GM21526 (cell line): ENCODE measurements around the gene MVD.
A peak's percentile ranks its signal among the peaks of the same experiment; 100 is the strongest.

Experiments
- ATAC-seq: cut with Tn5 transposase; IDR thresholded peaks from one replicate; pipeline ENCODE4 v1.9.1; 2021; ENCODE audit warnings: moderate library complexity; ENCODE audit not compliant: unreplicated experiment, low FRiP score

Gene MVD

GRCh38 chr16:88659160-88659559 is 3.7 kb downstream of the MVD start:
- ATAC-seq, result no peak

- ATAC-seq, result no peak
These were observed 4.2 kb downstream of the MVD start for GRCh38 chr16:88658714-88659113.

GRCh38 chr16:88657371-88657770 is 5.5 kb downstream of the MVD start:
- ATAC-seq, result no peak

GRCh38 chr16:88656291-88656980 is 6.5 kb downstream of the MVD start:
- ATAC-seq, result no peak

GRCh38 chr16:88655733-88656281 is 7.1 kb downstream of the MVD start:
- no peak for ATAC-seq

GRCh38 chr16:88655053-88655732 is 7.7 kb downstream of the MVD start:
- no peak for ATAC-seq

GRCh38 chr16:88654363-88655052 is 8.4 kb downstream of the MVD start:
- no peak for ATAC-seq

GRCh38 chr16:88653596-88654362 is 9.1 kb downstream of the MVD start:
- no peak for ATAC-seq

- no peak for ATAC-seq
These were observed 9.8 kb downstream of the MVD start for GRCh38 chr16:88653101-88653500.

- ATAC-seq, result no peak
These were observed 10.2 kb downstream of the MVD start for GRCh38 chr16:88652762-88653063.

GRCh38 chr16:88651989-88652761 is 10.7 kb downstream of the MVD start:
- ATAC-seq, result no peak

- ATAC-seq, result peak; percentile 52
These were observed 11.5 kb downstream of the MVD start for GRCh38 chr16:88651276-88651988.

GRCh38 chr16:88650749-88651275 is 12.1 kb downstream of the MVD start, which contains the start of gene CYBA:
Gene CYBA (minus strand): TSS chr16:88651053. CDS start chr16:88651013, 40 bp downstream.
- peak; percentile 54 for ATAC-seq

GRCh38 chr16:88649924-88650748 is 12.8 kb downstream of the MVD start:
- ATAC-seq, result peak; percentile 14

GRCh38 chr16:88649195-88649923 is 13.5 kb downstream of the MVD start:
- ATAC-seq, result no peak

GRCh38 chr16:88647178-88648070 is 15.5 kb downstream of the MVD start:
- ATAC-seq, result no peak
